CD14-positive monocyte (primary cell): ENCODE data around the gene UNC93B1. TPM values are rescaled to one million over a fixed set of nuclear protein-coding genes. Genes with fewer than 3 reads are reported as not detected.

ENCODE experiments used
- DNase-seq, 3 donors: peaks; one replicate each; pipeline ENCODE4 v3.0.0-alpha.2; 2011 to 2022
- H2AFZ ChIP-seq: 2 replicates; pipeline ENCODE4 v1.6.0; 2012; ENCODE audit warnings: mild to moderate bottlenecking, low read depth, low read length, inconsistent platforms; ENCODE audit not compliant: insufficient read depth, poor library complexity, severe bottlenecking
- H3K27ac ChIP-seq, 2 donors: 1 replicate in 1 of 2; 2 replicates in 1 of 2; pipeline ENCODE4 v1.5.1; 2012 to 2013; ENCODE audit warnings: low read length in 2 of 2, control low read depth in 1 of 2, inconsistent platforms in 1 of 2, low read depth in 1 of 2, mild to moderate bottlenecking in 1 of 2
- H3K27me3 ChIP-seq, 2 donors: one replicate each; pipeline versions ENCODE4 v1.6.0 to v1.6.1; 2011 to 2013; ENCODE audit warnings: low read length in 2 of 2; ENCODE audit not compliant: control insufficient read depth in 2 of 2, insufficient read depth in 2 of 2
- H3K36me3 ChIP-seq, 2 donors: replicated peaks in 1 of 2; 1 replicate in 1 of 2; 2 replicates in 1 of 2; pipeline versions ENCODE4 v1.5.1 to v1.6.1; 2012 to 2013; ENCODE audit warnings: low read length in 2 of 2, control low read depth in 1 of 2, inconsistent platforms in 1 of 2, mild to moderate bottlenecking in 1 of 2; ENCODE audit not compliant: insufficient read depth in 2 of 2, control insufficient read depth in 1 of 2
- H3K4me1 ChIP-seq, 2 donors: 1 replicate in 1 of 2; 2 replicates in 1 of 2; pipeline versions ENCODE4 v1.5.1 to v1.6.1; 2012 to 2013; ENCODE audit warnings: low read length in 2 of 2, control low read depth in 1 of 2, inconsistent platforms in 1 of 2, mild to moderate bottlenecking in 1 of 2, moderate library complexity in 1 of 2; ENCODE audit not compliant: insufficient read depth in 2 of 2, control insufficient read depth in 1 of 2
- H3K4me2 ChIP-seq: replicated peaks from 2 replicates; pipeline ENCODE3; 2012; ENCODE audit warnings: low read length, moderate library complexity, mild to moderate bottlenecking; ENCODE audit not compliant: poor library complexity, severe bottlenecking; ENCODE audit errors: extremely low read depth
- H3K4me3 ChIP-seq, 3 experiments: fragments of 200-600 bp in 1 of 3; sonication (generic) in 1 of 3; replicated peaks in 1 of 3; 1 replicate in 2 of 3; 2 replicates in 1 of 3; pipeline ENCODE4 v1.5.1; 2011 to 2013; ENCODE audit warnings: low read length in 3 of 3, mild to moderate bottlenecking in 3 of 3, control low read depth in 2 of 3, low read depth in 2 of 3, inconsistent platforms in 1 of 3, moderate library complexity in 1 of 3
- H3K79me2 ChIP-seq: 2 replicates; pipeline ENCODE4 v1.6.0; 2012; ENCODE audit warnings: mild to moderate bottlenecking, control low read depth, inconsistent platforms, low read length, moderate library complexity; ENCODE audit not compliant: insufficient read depth
- H3K9ac ChIP-seq: 2 replicates; pipeline ENCODE4 v1.6.0; 2017; ENCODE audit warnings: low read length, mild to moderate bottlenecking; ENCODE audit not compliant: insufficient read depth, poor library complexity, severe bottlenecking
- H3K9me3 ChIP-seq, 2 donors: replicated peaks in 1 of 2; 1 replicate in 1 of 2; 2 replicates in 1 of 2; pipeline versions ENCODE4 v1.5.1 to v1.6.1; 2012 to 2013; ENCODE audit warnings: low read length in 2 of 2, control low read depth in 1 of 2; ENCODE audit not compliant: control insufficient read depth in 1 of 2, insufficient read depth in 1 of 2
- H4K20me1 ChIP-seq: 2 replicates; pipeline ENCODE4 v1.6.0; 2012; ENCODE audit warnings: mild to moderate bottlenecking, low read length, control low read depth, moderate library complexity; ENCODE audit not compliant: insufficient read depth
- H3K27ac Mint-ChIP-seq, 7 donors: one replicate each; pipeline ENCODE4 v1.8.0; 2020; ENCODE audit warnings: mild to moderate bottlenecking in 7 of 7, mixed read lengths in 7 of 7, moderate library complexity in 6 of 7, inconsistent platforms in 2 of 7
- H3K27me3 Mint-ChIP-seq, 3 donors: one replicate each; pipeline ENCODE4 v1.8.0; 2021 to 2022; ENCODE audit warnings: low read depth in 3 of 3, mild to moderate bottlenecking in 3 of 3, mixed read lengths in 3 of 3, moderate library complexity in 3 of 3, inconsistent platforms in 1 of 3
- H3K36me3 Mint-ChIP-seq, 2 donors: one replicate each; pipeline ENCODE4 v1.8.0; 2020; ENCODE audit warnings: mixed read lengths in 2 of 2, inconsistent platforms in 1 of 2, mild to moderate bottlenecking in 1 of 2
- H3K4me1 Mint-ChIP-seq: one replicate; pipeline ENCODE4 v1.8.0; 2020; ENCODE audit warnings: mild to moderate bottlenecking, mixed read lengths
- H3K4me3 Mint-ChIP-seq, 2 donors: one replicate each; pipeline ENCODE4 v1.8.0; 2020; ENCODE audit warnings: mild to moderate bottlenecking in 2 of 2, mixed read lengths in 2 of 2, moderate library complexity in 1 of 2
- H3K9me3 Mint-ChIP-seq, 7 donors: one replicate each; pipeline ENCODE4 v1.8.0; 2020 to 2022; ENCODE audit warnings: mixed read lengths in 7 of 7, mild to moderate bottlenecking in 6 of 7, moderate library complexity in 6 of 7, inconsistent platforms in 2 of 7
- WGBS: methylation state at CpG from one replicate; pipeline ENCODE4 v1.1.5; 2013; ENCODE audit warnings: missing lambda C conversion rate; ENCODE audit not compliant: insufficient coverage; 5-methylcytosine and 5-hydroxymethylcytosine counted together
- intact Hi-C, 2 donors: fragments of 100-400 bp; cut with micrococcal nuclease; formaldehyde crosslinking; loops; one replicate each; pipeline versions ENCODE4 v1.15.0 to v1.15.1; 2023
- polyA plus RNA-seq, 3 donors: library from polyadenylated mRNA; depleted of rRNA in 1 of 3; unstranded in 2 of 3; stranded (reverse) in 1 of 3; fragments of 300-500 nt in 2 of 3; fragments of >200 nt in 1 of 3; fragmentation: Illumina TruSeq in 2 of 3; gene quantifications; 1 replicate in 2 of 3; 2 replicates in 1 of 3; pipeline ENCODE4 v1.2.3, GENCODE V29; 2012 to 2021
- TF ChIP-seq, protein P1 (sequence below): fragments of 200-600 bp; IDR thresholded peaks from one replicate; pipeline ENCODE4 v1.8.0; 2022; ENCODE audit warnings: antibody characterized with exemption, mild to moderate bottlenecking

UNC93B1 gene
- polyA plus RNA-seq, 3 donors = 185 to 301 (median 220) TPM

DNA sequence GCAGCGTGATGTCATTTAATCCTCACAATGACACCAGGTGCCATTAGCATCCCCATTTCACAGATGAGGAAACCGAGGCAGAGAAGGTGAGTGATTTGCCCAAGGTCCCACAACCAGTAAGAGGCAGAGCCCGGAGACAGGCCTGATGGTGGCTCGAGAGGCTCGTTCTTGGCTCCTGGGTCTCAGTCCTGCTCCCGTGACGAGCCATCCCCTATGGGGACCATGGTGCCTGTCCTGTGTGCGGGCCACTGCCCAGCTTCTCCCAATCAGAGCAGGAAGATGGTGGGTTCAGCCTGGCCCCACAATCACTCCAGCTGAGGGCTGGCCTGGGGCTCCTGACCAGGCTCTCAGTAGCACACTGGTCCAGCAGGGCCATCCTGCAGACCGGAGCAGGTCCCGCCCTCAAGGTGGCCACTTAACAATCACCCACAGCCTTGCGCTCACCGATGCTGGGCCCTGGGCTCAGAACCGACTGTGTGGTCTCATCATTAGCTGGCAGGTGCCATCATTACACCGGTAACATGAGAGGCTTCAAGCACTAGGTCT is 9.8 kb upstream of the UNC93B1 start:
- H3K4me1 ChIP-seq = peaks cover 59 to 64% of the 10 kb centered on the region in 2 donors
- Mint-ChIP-seq H3K36me3 (peaks cover 25 to 45% of the 10 kb centered on the region in 2 donors), H3K27ac (peak overlapping the region; percentile 76 to 97 (median 85)), H3K9me3 (no peaks in the 10 kb centered on the region), H3K4me1 (peaks cover 63% of the 10 kb centered on the region), H3K4me3 (peak overlapping the region; percentile 18 to 73), H3K27me3 (peaks cover 0 to 3% (median 1%) of the 10 kb centered on the region in 3 donors)
- H3K9me3 ChIP-seq = no peaks in the 10 kb centered on the region
- peak overlapping the region; percentile 25 to 83 for H3K27ac ChIP-seq
- intact Hi-C loops = loop anchor here in 1 of 2 donors (5.0 kb wide), 2 partner anchors 109 to 194 kb away; partner anchors contain the start of gene CHKA
- H3K36me3 ChIP-seq = peaks cover 16 to 40% of the 10 kb centered on the region in 2 donors
- H3K4me2 ChIP-seq = peak overlapping the region; percentile 42
- TF ChIP-seq, protein P1, sequence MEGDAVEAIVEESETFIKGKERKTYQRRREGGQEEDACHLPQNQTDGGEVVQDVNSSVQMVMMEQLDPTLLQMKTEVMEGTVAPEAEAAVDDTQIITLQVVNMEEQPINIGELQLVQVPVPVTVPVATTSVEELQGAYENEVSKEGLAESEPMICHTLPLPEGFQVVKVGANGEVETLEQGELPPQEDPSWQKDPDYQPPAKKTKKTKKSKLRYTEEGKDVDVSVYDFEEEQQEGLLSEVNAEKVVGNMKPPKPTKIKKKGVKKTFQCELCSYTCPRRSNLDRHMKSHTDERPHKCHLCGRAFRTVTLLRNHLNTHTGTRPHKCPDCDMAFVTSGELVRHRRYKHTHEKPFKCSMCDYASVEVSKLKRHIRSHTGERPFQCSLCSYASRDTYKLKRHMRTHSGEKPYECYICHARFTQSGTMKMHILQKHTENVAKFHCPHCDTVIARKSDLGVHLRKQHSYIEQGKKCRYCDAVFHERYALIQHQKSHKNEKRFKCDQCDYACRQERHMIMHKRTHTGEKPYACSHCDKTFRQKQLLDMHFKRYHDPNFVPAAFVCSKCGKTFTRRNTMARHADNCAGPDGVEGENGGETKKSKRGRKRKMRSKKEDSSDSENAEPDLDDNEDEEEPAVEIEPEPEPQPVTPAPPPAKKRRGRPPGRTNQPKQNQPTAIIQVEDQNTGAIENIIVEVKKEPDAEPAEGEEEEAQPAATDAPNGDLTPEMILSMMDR = no peak
- H4K20me1 ChIP-seq = peaks cover 65% of the 10 kb centered on the region
- no peaks in the 10 kb centered on the region for H3K27me3 ChIP-seq
- 96% methylated on average over 13 of the region's 14 CpGs for WGBS
- no peak overlapping the region for H2AFZ ChIP-seq
- DNase-seq = no peak
- H3K9ac ChIP-seq = peak overlapping the region; percentile 57
- peaks cover 55% of the 10 kb centered on the region for H3K79me2 ChIP-seq
- peak overlapping the region in 1 of 3 experiments; percentile 16 for H3K4me3 ChIP-seq

DNA sequence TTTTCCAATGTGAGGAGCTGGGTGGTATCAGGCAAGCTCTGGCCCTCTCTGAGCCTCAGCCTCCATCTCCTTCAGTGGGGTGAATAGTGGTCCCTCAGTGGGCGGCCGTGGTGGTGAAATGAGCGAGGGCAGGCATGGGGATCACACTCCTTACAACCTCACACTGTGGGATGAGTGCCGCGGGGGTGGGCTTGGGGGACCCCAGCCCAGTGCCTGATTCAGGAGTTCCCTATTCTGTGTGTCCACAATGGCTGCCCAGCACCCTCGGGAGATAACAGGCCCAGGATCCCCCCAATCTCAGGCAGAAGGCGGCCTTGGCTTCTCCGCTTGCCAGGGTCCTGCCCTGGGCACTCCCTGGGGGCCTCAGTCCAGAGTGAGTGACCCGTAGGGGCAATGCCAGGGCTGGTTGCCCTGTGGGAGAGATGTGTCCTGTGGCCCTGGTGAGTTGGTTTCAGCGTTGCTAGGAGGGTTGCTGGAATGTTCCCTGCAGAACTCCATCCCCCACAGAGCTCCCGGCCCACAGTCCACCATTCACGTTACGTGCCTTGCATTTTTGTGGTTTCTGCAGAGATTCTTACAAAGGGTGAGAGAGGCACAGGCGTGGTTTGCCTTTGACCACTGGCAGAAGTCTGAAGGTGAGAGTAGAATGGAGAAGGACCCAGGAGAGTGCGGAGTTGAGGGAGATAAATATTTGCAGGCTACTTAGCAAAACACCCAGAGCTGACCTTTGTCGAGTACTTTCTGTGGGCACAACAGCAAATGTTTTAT is 9.1 kb upstream of the UNC93B1 start:
- H3K9me3 ChIP-seq = no peaks in the 10 kb centered on the region
- H3K36me3 ChIP-seq = peaks cover 11 to 33% of the 10 kb centered on the region in 2 donors
- intact Hi-C loops = loop anchor here in 1 of 2 donors (5.0 kb wide), 2 partner anchors 109 to 194 kb away; partner anchors contain the start of gene CHKA
- H3K27ac ChIP-seq = peak overlapping the region in 1 of 2 donors; percentile 94
- H3K9me3 Mint-ChIP-seq = no peaks in the 10 kb centered on the region
- no peaks in the 10 kb centered on the region for H3K27me3 ChIP-seq
- peak overlapping the region; percentile 57 for H3K9ac ChIP-seq
- peak overlapping the region in 1 of 3 experiments; percentile 89 for H3K4me3 ChIP-seq
- H3K27ac Mint-ChIP-seq = peak overlapping the region in 5 of 7 donors; percentile 15 to 97 (median 75)
- peaks cover 21 to 40% of the 10 kb centered on the region in 2 donors for H3K36me3 Mint-ChIP-seq
- DNase-seq = no peak
- H3K4me2 ChIP-seq = peak overlapping the region; percentile 94
- H2AFZ ChIP-seq = no peak overlapping the region
- H3K4me1 Mint-ChIP-seq = peaks cover 68% of the 10 kb centered on the region
- H4K20me1 ChIP-seq = peaks cover 61% of the 10 kb centered on the region
- no peak overlapping the region for H3K4me3 Mint-ChIP-seq
- H3K27me3 Mint-ChIP-seq = peaks cover 0 to 3% (median 1%) of the 10 kb centered on the region in 3 donors
- H3K4me1 ChIP-seq = peaks cover 65 to 71% of the 10 kb centered on the region in 2 donors
- H3K79me2 ChIP-seq = peaks cover 59% of the 10 kb centered on the region
- WGBS = 90% methylated on average over 8 of the region's 16 CpGs
- TF ChIP-seq, protein P1 = no peak
